ENCODE data around the gene GNAQ.

The GNAQ gene

DNA sequence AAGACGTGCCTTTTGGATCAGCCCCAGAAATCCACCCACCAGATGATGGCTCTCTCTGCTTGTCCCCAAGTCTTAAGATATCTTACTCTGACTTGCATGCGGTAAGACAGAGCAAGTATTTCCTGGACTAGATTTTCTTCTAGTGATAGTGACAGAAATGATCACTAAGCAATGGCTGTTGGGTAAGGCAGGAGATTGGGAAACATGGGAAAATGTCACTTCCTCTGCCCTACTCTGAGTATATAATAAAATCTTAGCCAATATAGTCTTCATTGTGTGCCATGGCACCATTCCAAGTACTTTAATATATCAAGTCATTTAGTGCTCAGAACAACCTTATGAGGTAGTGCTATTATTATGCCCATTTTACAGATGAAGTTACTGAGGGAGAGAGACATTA lies 352.5 kb downstream of the GNAQ start:
- Histone ChIP-seq H3K36me3 (ENCODE audit: control insufficient read depth, insufficient read depth, low read length) (no peaks in the 10 kb centered on the region), H3K27ac (no peak overlapping the region), H3K9me3 (ENCODE audit: control insufficient read depth, low read length) (no peaks in the 10 kb centered on the region), H2AFZ (no peak overlapping the region), H3K79me2 (no peaks in the 10 kb centered on the region), H3K4me3 (ENCODE audit: low read depth, low read length) (no peak overlapping the region), H3K4me1 (no peaks in the 10 kb centered on the region), H3K9ac (no peak overlapping the region), H3K4me2 (ENCODE audit: low read length) (no peak overlapping the region), H3K27me3 (ENCODE audit: control insufficient read depth, insufficient read depth, low read length) (no peaks in the 10 kb centered on the region)
- TF ChIP-seq, protein P1, sequence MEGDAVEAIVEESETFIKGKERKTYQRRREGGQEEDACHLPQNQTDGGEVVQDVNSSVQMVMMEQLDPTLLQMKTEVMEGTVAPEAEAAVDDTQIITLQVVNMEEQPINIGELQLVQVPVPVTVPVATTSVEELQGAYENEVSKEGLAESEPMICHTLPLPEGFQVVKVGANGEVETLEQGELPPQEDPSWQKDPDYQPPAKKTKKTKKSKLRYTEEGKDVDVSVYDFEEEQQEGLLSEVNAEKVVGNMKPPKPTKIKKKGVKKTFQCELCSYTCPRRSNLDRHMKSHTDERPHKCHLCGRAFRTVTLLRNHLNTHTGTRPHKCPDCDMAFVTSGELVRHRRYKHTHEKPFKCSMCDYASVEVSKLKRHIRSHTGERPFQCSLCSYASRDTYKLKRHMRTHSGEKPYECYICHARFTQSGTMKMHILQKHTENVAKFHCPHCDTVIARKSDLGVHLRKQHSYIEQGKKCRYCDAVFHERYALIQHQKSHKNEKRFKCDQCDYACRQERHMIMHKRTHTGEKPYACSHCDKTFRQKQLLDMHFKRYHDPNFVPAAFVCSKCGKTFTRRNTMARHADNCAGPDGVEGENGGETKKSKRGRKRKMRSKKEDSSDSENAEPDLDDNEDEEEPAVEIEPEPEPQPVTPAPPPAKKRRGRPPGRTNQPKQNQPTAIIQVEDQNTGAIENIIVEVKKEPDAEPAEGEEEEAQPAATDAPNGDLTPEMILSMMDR (IDR thresholded peaks at IDR 0.05): no peak

DNA sequence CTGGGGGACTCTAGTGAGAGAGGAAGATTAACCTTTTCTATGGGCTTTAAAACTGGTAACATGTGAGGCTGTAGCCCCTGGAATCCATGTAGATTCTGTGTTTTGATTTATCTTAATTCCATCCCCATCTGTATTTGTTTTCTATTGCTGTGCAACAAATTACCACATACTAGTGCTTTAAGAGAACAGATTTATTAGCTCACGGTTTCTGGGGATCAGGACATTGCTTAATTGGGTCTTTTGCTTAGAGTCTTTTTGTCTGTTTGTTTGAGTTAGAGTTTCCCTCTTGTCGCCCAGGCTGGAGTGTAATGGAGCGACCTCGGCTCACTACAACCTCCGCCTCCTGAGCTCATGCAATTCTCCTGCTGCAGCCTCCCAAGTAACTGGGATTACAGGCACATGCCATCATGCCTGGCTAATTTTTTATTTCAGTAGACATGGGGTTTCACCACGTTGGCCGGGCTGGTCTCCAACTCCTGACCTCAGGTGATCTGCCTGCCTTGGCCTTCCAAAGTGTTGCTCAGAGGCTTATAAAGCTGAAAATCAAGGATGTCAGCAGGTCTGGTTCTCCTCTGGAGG lies 353.6 kb downstream of the GNAQ start:
- Histone ChIP-seq H3K9me3 (ENCODE audit: control insufficient read depth, low read length) (no peaks in the 10 kb centered on the region), H2AFZ (no peak overlapping the region), H3K4me3 (ENCODE audit: low read depth, low read length) (no peak overlapping the region), H3K27me3 (ENCODE audit: control insufficient read depth, insufficient read depth, low read length) (no peaks in the 10 kb centered on the region), H3K9ac (no peak overlapping the region), H3K79me2 (no peaks in the 10 kb centered on the region), H3K27ac (no peak overlapping the region), H3K36me3 (ENCODE audit: control insufficient read depth, insufficient read depth, low read length) (no peaks in the 10 kb centered on the region), H3K4me2 (ENCODE audit: low read length) (no peak overlapping the region), H3K4me1 (no peaks in the 10 kb centered on the region)
- TF ChIP-seq, protein P1 (IDR thresholded peaks at IDR 0.05): no peak

DNA sequence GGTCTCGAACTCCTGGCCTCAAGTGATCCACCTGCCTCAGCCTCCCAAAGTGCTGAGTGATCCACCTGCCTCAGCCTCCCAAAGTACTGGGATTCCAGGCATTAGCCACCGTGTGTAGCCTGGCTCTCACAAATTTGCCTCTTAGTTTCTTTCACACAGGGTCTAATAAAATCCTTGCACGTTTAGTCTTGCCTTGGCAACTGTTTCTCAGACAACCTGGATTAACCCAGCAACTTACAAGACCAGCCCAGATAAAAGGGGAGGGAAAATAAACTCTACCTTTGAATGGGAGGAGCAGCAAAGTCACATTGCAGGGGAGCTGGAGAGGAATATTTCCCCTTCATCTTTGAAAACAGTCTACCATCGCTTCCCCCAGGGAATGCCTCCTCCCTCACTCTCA lies 354.2 kb downstream of the GNAQ start:
- no peaks in the 10 kb centered on the region for H3K36me3 ChIP-seq (ENCODE audit: control insufficient read depth, insufficient read depth, low read length)
- TF ChIP-seq, protein P1 (IDR thresholded peaks at IDR 0.05): no peak
- H3K4me2 ChIP-seq (ENCODE audit: low read length): no peak overlapping the region
- H3K4me3 ChIP-seq (ENCODE audit: low read depth, low read length): no peak overlapping the region
- no peaks in the 10 kb centered on the region for H3K9me3 ChIP-seq (ENCODE audit: control insufficient read depth, low read length)
- no peak overlapping the region for H2AFZ ChIP-seq
- no peaks in the 10 kb centered on the region for H3K4me1 ChIP-seq
- no peaks in the 10 kb centered on the region for H3K79me2 ChIP-seq
- no peak overlapping the region for H3K9ac ChIP-seq
- no peak overlapping the region for H3K27ac ChIP-seq
- no peaks in the 10 kb centered on the region for H3K27me3 ChIP-seq (ENCODE audit: control insufficient read depth, insufficient read depth, low read length)

DNA sequence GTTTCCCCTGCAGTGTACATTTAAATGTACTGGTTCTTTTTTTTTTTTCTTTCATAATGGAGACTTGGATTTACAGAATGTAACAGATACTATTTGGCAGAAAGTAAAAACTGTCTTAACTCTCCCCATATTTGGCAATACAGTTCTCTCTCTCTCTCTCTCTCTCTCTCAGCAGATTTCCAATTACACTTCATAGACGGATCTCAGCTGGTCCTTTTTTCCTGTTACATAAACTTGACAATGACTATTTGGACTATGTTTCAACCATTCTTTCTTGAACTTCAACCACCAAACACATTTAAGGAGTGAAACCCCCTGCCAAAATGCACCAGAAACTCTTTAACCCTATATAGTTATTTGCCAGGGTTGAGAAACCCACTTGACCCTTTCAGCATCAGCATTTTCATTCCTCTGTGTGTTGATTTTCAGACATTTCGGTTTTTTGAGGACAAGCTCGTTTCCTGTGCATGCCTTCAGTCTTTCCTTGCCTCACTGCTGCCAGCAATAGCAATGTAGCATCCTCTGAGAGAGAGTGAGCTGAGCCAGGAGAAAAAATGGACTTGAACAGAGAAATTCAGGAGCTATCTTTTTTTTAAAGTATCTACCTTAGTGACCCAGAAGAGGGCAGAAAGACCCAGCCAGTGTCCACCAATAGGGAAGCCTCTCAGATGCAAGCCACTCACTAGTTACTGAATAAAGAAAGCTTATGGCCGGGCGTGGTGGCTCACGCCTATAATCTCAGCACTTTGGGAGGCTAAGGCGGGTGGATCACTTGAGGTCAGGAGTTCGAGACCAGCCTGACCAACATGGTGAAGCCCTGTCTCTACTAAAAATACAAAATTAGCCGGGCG lies 357.4 kb downstream of the GNAQ start:
- Histone ChIP-seq H3K79me2 (no peaks in the 10 kb centered on the region), H3K36me3 (ENCODE audit: control insufficient read depth, insufficient read depth, low read length) (no peaks in the 10 kb centered on the region), H3K27ac (no peak overlapping the region), H3K4me3 (ENCODE audit: low read depth, low read length) (no peak overlapping the region), H3K9ac (no peak overlapping the region), H2AFZ (no peak overlapping the region), H3K4me2 (ENCODE audit: low read length) (no peak overlapping the region), H3K9me3 (ENCODE audit: control insufficient read depth, low read length) (no peaks in the 10 kb centered on the region), H3K27me3 (ENCODE audit: control insufficient read depth, insufficient read depth, low read length) (no peaks in the 10 kb centered on the region), H3K4me1 (no peaks in the 10 kb centered on the region)
- TF ChIP-seq, protein P1 (IDR thresholded peaks at IDR 0.05): no peak
